ENCODE results near the gene NEUROD2. TPM values are rescaled to one million over a fixed set of nuclear protein-coding genes. Genes with fewer than 3 reads are reported as not detected.

The NEUROD2 gene
- total RNA-seq, 1 donor, result not detected

DNA sequence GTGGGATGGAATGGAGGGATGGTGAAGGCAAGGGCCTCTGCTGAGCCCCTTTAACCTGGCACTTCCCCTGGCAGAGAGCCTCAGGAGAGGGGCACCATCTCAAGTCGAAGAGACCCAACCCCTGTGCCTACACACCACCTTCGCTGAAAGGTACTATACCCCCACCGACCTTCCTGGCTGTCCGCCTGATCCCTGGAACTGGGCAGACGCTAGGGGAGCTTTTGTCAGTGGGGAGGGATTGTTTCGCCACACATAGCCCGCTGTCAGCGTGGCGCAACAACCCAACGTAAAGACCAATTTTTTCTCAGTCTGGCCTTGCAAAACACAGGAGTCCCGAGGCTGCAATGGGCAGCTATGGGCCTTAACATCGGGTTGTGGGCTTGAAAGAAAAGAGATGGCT is 22.2 kb upstream of the NEUROD2 start:
- TF ChIP-seq, protein P1, sequence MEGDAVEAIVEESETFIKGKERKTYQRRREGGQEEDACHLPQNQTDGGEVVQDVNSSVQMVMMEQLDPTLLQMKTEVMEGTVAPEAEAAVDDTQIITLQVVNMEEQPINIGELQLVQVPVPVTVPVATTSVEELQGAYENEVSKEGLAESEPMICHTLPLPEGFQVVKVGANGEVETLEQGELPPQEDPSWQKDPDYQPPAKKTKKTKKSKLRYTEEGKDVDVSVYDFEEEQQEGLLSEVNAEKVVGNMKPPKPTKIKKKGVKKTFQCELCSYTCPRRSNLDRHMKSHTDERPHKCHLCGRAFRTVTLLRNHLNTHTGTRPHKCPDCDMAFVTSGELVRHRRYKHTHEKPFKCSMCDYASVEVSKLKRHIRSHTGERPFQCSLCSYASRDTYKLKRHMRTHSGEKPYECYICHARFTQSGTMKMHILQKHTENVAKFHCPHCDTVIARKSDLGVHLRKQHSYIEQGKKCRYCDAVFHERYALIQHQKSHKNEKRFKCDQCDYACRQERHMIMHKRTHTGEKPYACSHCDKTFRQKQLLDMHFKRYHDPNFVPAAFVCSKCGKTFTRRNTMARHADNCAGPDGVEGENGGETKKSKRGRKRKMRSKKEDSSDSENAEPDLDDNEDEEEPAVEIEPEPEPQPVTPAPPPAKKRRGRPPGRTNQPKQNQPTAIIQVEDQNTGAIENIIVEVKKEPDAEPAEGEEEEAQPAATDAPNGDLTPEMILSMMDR (IDR thresholded peaks at IDR 0.05; ENCODE audit: insufficient read depth, low read depth, low read length), result no peak
- H3K4me3 ChIP-seq (ENCODE audit: low read depth, low read length), result no peak overlapping the region
- DNase-seq (ENCODE audit: low read depth), result peak; percentile 29

DNA sequence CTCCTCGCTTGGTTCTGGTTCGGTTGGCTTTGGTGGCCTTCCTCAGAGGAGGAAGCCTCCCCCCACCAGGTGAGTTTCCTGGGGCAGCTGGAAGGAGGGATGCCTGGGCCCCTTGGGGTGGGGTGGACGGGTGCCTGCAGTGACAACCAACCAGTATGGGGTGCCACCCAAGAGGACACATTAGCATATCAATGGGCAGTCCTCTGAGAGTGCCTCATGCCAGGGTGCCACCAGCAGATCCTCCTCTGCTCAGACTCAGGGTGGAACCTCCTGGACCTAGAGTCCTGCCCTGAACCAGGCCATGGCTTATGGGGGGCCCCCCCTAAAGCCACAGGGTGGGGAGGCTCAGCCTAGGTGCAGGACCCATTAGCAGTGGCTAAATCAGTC is 21.8 kb upstream of the NEUROD2 start:
- TF ChIP-seq, protein P1 (IDR thresholded peaks at IDR 0.05; ENCODE audit: insufficient read depth, low read depth, low read length), result no peak
- H3K4me3 ChIP-seq (ENCODE audit: low read depth, low read length), result no peak overlapping the region
- DNase-seq (ENCODE audit: low read depth), result no peak

DNA sequence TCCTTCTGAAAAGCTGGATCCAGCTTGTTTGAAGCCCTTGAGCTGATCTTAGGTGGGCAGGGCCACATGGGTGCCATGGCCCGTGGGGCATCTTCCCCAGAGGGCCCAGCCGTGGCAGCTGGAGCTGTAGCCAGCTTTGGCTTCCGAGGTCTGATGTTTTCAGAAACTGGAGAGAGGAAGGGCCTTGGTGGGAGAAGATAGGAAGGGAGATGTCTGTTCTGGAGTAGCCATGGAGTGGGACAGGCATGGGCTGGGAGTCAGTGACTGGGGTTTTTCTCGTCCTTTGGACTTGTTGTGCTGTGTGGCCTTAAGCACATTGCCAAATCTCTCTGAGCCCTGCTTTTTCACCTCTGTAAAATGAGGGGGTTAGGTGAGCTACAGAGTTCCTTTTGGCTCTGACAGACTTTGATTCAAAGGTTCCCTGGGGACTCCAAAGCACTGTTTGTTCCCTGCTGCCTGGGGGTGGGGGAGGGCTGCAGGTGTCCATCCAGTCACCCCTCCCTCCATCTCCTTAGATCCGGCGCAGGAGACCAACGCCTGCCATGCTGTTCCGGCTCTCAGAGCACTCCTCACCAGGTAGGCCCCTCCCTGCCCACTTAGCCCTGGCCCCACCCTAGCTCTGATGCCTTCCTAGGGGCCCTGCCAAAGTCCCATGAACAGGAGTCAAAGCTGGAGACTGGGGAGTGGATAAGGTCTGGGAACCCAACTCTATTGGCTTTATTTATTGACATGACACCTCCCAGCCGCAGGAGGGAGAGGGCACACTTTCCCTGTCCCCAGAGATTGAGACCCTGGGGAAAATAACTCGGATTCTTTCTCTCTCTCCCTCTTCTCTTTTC is 21.2 kb upstream of the NEUROD2 start:
- H3K4me3 ChIP-seq (ENCODE audit: low read depth, low read length), result no peak overlapping the region
- TF ChIP-seq, protein P1 (IDR thresholded peaks at IDR 0.05; ENCODE audit: insufficient read depth, low read depth, low read length), result no peak
- no peak for DNase-seq (ENCODE audit: low read depth)

DNA sequence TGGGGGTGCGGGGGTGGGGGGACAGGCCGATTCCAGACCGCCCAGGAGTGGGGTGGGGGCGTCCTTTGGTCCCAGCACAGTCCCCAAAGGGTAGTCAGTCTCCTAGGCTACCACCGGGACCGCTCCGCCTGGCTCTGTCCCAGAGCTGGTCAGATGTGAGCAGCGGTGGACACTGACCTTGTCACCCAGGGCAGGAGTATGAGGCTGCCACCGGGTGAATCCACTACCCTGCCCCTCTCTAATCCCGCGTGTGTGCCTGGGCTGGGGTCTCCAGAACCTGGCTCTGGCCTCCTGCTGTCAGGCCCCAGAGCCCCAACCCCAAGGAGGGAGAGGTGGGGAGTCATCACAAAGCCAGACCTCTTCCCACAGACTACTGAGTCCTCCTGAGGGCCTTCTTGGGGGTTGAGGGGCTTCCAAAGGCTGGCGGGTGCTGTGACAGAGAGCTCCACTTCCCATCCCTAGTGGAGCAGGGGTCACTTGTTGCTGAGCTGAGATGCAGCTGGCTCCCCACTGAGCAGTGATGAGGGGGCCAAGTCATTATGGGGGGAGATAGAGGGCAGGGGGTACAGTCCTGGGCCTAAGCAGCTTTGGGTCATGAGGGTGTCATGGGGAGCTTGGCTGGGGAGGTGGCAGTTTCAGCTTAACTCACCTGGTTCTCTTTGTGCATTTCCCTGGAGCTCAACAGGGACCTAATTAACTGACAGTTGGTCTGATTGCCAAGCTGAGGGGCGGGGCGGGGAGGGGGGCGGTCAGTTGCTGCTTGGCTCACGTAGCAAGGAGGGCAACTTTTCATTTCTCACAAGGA is 20.2 kb upstream of the NEUROD2 start:
- no peak for DNase-seq (ENCODE audit: low read depth)
- no peak overlapping the region for H3K4me3 ChIP-seq (ENCODE audit: low read depth, low read length)
- TF ChIP-seq, protein P1 (IDR thresholded peaks at IDR 0.05; ENCODE audit: insufficient read depth, low read depth, low read length), result no peak

DNA sequence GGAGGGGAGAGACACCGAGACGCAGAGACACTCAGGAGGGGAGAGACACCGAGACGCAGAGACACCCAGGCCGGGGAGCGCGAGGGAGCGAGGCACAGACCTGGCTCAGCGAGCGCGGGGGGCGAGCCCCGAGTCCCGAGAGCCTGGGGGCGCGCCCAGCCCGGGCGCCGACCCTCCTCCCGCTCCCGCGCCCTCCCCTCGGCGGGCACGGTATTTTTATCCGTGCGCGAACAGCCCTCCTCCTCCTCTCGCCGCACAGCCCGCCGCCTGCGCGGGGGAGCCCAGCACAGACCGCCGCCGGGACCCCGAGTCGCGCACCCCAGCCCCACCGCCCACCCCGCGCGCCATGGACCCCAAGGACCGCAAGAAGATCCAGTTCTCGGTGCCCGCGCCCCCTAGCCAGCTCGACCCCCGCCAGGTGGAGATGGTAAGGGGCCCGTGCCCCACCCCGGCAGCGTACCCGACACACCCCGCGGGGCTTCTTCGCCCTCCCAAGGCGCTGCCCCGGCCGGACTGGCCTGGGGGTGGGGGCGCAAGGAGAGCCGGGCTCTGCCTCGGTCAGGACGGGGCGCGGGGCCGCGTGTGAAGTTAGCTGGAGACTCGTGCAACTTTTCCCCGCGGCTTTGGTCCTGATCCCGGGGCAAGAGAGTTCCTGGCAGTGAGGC is 19.5 kb upstream of the NEUROD2 start:
- no peak for DNase-seq (ENCODE audit: low read depth)
- H3K4me3 ChIP-seq (ENCODE audit: low read depth, low read length), result no peak overlapping the region
- TF ChIP-seq, protein P1 (IDR thresholded peaks at IDR 0.05; ENCODE audit: insufficient read depth, low read depth, low read length), result no peak

DNA sequence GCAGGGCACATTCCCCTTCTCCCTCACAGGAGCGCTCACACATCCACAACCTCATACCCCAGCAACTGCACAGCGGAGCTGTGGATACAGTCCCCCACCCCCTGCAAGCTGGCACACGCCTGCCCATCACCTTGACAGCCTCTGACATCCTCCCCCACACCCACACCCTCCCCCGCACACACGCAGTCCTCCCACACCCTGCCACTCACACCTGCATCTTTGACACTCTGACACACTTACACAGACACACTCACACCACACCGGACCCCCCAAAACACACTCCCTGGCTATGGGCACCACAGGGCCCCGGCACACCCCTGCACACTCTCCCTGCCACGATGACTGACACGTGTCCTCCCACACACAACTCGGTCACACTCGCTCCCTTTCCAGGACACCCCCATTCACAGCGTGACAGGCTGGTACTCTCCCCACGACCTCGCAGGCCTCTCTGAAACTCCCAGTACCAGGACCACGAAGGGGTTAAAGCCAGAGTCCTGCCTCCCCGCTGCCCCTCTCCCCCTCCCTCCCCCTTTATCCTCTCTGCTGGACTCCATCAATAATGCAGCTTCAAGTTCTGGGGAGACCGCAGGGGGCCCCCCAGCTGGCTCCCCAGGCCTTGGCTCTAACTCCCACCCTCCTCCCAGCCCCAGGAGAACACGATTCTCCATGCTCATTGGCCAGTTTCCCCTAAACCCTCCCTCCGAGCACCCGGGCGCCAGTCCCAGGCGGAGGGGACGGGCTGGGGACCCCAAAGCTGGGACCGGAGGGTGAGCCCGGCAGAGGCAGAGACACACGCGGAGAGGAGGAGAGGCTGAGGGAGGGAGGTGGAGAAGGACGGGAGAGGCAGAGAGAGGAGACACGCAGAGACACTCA is 18.7 kb upstream of the NEUROD2 start, which contains the start of gene PPP1R1B:
TSS of gene PPP1R1B (plus strand) at position 782 of the 876 bp plus-strand sequence. CDS start 441 bp downstream, outside the sequence.
- TF ChIP-seq, protein P1 (IDR thresholded peaks at IDR 0.05; ENCODE audit: insufficient read depth, low read depth, low read length), result no peak
- no peak within 1 kb of the TSS for H3K4me3 ChIP-seq (ENCODE audit: low read depth, low read length)
- DNase-seq (ENCODE audit: low read depth), result no peak

All from fibroblast of villous mesenchyme (primary cell).